Neutrophil (primary cell): ENCODE data around the gene SBNO2.
A peak's percentile ranks its signal among the peaks of the same experiment; 100 is the strongest.

Experiments
- H3K27ac ChIP-seq: fragments of 200-600 bp; sonication (generic); 2 replicates; pipeline ENCODE4 v1.5.1; 2016; ENCODE audit warnings: mild to moderate bottlenecking, moderate library complexity
- H3K27me3 ChIP-seq: fragments of 200-600 bp; sonication (generic); 2 replicates; pipeline ENCODE4 v1.6.0; 2016; ENCODE audit warnings: mild to moderate bottlenecking
- H3K36me3 ChIP-seq: fragments of 200-600 bp; sonication (generic); 2 replicates; pipeline ENCODE4 v1.5.1; 2017
- H3K4me1 ChIP-seq, 2 experiments: fragments of 200-600 bp in 1 of 2; sonication (generic) in 1 of 2; 1 replicate in 1 of 2; 2 replicates in 1 of 2; pipeline versions ENCODE4 v1.5.1 to v1.6.1; 2013 to 2016; ENCODE audit warnings: low read depth in 1 of 2, low read length in 1 of 2, mild to moderate bottlenecking in 1 of 2, moderate library complexity in 1 of 2; ENCODE audit not compliant: control insufficient read depth in 1 of 2, insufficient read depth in 1 of 2
- H3K4me3 ChIP-seq, 2 experiments: fragments of 200-600 bp in 1 of 2; sonication (generic) in 1 of 2; 1 replicate in 1 of 2; 2 replicates in 1 of 2; pipeline ENCODE4 v1.5.1; 2013 to 2016; ENCODE audit warnings: low read depth in 1 of 2, low read length in 1 of 2, mild to moderate bottlenecking in 1 of 2, moderate library complexity in 1 of 2
- H3K9me3 ChIP-seq: fragments of 200-600 bp; sonication (generic); 2 replicates; pipeline ENCODE4 v1.5.1; 2016
- TF ChIP-seq, protein P1 (sequence below): fragments of 200-600 bp; sonication (generic); IDR thresholded peaks from 2 replicates; pipeline ENCODE4 v1.5.1; 2016; ENCODE audit warnings: antibody characterized with exemption

The SBNO2 gene

DNA sequence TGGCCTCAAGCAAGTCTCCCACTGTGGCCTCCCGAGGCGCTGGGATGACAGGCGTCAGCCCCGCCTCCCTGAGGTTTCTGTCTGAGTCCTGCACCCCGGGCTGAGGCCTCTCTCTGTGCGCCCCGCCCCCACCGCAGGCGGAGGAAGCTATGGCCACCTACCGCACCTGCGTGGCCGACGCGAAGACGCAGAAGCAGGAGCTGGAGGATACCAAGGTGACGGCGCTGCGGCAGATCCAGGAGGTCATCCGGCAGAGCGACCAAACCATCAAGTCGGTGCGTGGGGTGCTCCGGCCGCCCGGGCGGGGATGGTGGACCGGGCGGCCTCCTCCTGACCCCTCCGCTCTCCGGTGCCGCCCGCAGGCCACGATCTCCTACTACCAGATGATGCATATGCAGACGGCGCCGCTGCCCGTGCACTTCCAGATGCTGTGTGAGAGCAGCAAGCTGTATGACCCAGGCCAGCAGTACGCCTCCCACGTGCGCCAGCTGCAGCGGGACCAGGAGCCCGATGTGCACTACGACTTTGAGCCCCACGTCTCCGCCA lies 94.4 kb downstream of the SBNO2 start:
- H3K4me1 ChIP-seq: peaks cover 33 to 43% of the 10 kb centered on the region in 2 experiments
- no peak overlapping the region for H3K4me3 ChIP-seq
- H3K27ac ChIP-seq: no peak overlapping the region
- H3K36me3 ChIP-seq: peaks cover 95% of the 10 kb centered on the region
- TF ChIP-seq, protein P1, sequence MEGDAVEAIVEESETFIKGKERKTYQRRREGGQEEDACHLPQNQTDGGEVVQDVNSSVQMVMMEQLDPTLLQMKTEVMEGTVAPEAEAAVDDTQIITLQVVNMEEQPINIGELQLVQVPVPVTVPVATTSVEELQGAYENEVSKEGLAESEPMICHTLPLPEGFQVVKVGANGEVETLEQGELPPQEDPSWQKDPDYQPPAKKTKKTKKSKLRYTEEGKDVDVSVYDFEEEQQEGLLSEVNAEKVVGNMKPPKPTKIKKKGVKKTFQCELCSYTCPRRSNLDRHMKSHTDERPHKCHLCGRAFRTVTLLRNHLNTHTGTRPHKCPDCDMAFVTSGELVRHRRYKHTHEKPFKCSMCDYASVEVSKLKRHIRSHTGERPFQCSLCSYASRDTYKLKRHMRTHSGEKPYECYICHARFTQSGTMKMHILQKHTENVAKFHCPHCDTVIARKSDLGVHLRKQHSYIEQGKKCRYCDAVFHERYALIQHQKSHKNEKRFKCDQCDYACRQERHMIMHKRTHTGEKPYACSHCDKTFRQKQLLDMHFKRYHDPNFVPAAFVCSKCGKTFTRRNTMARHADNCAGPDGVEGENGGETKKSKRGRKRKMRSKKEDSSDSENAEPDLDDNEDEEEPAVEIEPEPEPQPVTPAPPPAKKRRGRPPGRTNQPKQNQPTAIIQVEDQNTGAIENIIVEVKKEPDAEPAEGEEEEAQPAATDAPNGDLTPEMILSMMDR: no peak
- H3K27me3 ChIP-seq: no peaks in the 10 kb centered on the region
- H3K9me3 ChIP-seq: no peaks in the 10 kb centered on the region

DNA sequence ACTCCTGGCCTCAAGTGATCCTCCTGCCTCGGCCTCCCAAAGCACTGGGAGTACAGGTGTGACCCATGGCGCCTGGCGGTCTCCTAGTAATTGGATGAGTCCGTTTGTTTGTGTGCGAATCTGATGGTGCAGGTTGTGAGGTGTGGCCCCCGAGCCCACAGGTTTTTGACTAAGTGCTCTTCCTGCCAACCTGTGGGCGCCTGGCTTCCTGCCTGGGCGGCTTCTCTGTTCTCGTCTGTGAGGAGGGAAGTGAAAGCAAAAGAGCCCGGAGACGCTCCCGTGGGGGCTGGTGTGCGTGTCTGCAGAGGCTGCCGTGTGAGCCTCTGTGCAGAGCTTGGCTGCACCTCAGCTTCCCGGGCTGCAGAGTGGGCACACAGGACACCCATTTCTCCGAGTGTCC lies 97.1 kb downstream of the SBNO2 start:
- peaks cover 59 to 68% of the 10 kb centered on the region in 2 experiments for H3K4me1 ChIP-seq
- H3K27me3 ChIP-seq: no peaks in the 10 kb centered on the region
- peak overlapping the region; percentile 45 for H3K4me3 ChIP-seq
- peaks cover 95% of the 10 kb centered on the region for H3K36me3 ChIP-seq
- H3K27ac ChIP-seq: peak overlapping the region; percentile 89
- H3K9me3 ChIP-seq: no peaks in the 10 kb centered on the region
- TF ChIP-seq, protein P1: no peak

DNA sequence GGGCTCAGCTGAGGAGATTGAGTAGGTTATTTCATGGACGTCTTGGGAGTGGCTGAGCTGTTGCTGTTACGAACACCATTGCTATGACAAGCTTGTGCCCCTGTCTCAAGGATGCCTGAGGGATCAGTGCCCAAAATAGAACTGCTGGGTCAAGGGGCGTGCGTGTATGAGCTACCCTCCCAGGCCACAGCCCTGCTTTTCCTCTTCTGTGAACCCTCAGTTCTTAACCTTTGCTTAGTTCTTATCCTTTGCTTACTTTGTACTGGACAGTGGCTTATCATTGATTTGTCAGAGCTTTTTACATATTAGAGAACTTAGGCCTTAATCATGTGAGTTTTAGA lies 98.1 kb downstream of the SBNO2 start:
- Histone ChIP-seq H3K36me3 (peaks cover 94% of the 10 kb centered on the region), H3K4me1 (peaks cover 62% of the 10 kb centered on the region in 2 experiments), H3K9me3 (no peaks in the 10 kb centered on the region), H3K27ac (peak overlapping the region; percentile 89), H3K4me3 (peak overlapping the region in 1 of 2 experiments; percentile 73), H3K27me3 (no peaks in the 10 kb centered on the region)
- TF ChIP-seq, protein P1: no peak

DNA sequence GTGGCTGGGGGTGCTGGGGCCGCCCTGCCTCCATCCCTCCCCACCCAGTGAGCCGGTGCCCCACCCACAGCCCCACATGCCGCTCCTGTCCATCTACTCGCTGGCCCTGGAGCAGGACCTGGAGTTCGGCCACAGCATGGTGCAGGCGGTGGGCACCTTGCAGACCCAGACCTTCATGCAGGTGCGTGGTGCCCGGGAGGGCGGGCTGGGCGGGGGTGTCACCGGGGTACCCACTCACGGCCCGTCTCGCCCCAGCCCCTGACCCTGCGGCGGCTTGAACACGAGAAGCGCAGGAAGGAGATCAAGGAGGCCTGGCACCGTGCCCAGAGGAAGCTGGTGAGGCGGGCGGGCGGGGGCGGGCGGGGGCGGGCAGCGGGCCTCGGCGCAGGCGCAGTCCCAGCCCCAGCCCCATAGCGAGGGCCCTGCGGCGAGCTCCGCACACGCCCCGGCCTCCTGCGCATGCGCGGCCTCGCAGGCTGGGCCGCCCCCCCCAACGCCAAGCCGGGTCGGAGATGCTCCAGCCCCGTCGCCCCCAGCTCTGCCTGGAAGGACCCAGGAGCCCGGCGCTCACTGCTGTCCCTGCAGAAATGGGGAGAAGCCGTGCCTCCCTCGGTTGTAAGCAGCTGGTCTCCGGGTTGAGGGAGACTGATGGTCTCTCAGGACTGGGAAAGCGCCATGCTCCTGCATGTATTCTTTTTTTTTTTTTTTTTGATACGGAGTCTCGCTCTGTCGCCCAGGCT lies 99.4 kb downstream of the SBNO2 start:
- Histone ChIP-seq H3K9me3 (no peaks in the 10 kb centered on the region), H3K27me3 (no peaks in the 10 kb centered on the region), H3K27ac (peak overlapping the region; percentile 89), H3K4me3 (peak overlapping the region; percentile 43 to 73), H3K4me1 (peaks cover 75% of the 10 kb centered on the region in 2 experiments), H3K36me3 (peaks cover 91% of the 10 kb centered on the region)
- TF ChIP-seq, protein P1: no peak

DNA sequence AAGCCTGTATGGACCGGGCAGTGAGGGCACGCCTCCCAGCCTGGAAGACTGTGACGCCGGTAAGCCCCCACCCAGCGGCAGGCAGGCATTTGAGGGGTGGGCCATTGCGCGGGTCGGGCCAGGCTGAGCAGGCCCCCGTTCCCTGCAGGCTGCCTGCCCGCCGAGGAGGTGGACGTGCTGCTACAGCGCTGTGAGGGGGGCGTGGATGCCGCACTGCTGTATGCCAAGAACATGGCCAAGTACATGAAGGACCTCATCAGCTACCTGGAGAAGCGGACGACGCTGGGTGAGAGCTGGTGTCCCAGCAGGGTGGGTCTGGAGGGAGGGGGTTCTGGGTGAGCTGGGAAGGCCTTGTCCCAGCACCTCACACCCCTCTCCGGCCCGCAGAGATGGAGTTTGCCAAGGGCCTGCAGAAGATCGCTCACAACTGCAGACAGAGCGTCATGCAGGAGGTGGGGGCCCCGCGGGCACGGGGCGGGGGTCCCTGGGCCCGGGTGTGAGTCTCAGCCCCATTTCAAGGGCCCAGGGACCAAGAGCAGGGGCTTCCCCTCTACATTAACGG lies 100.0 kb downstream of the SBNO2 start:
- TF ChIP-seq, protein P1: no peak
- peaks cover 90% of the 10 kb centered on the region for H3K36me3 ChIP-seq
- H3K4me3 ChIP-seq: peak overlapping the region; percentile 31 to 73
- peak overlapping the region; percentile 89 for H3K27ac ChIP-seq
- H3K27me3 ChIP-seq: no peaks in the 10 kb centered on the region
- no peaks in the 10 kb centered on the region for H3K9me3 ChIP-seq
- H3K4me1 ChIP-seq: peaks cover 82% of the 10 kb centered on the region in 2 experiments
